ENCODE results near the gene AFAP1.

DNA sequence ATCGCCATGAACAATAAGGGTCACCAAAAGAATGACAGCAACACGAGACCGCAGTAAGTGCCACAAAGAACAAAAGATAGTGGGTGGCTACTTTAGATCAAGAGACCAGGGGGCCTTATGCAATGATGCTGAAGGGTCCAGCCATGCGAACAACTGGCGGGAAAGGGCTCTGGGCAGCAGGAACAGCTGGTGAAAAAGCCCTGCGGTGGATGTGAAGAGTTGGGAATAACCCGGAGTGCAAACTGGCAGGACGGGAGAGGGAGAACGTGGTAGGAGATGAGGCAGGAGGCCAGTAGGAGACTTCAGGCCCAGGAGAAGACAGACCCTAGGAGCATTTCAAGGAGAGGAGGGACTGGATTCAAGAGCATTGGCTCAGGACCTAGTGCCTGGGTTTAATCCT lies 120.2 kb downstream of the AFAP1 start:
- TF ChIP-seq ZNF274 (IDR thresholded peaks at IDR 0.05; ENCODE audit: low read depth, low read length): no peak
- TF ChIP-seq YY1 (IDR thresholded peaks at IDR 0.05; ENCODE audit: insufficient read depth, insufficient read length): no peak
- no peak for TF ChIP-seq SUZ12 (IDR thresholded peaks at IDR 0.05; ENCODE audit: extremely low read depth, insufficient read depth, insufficient read length)
